ENCODE measurements around the gene TRAF3IP3.

TRAF3IP3 gene

DNA sequence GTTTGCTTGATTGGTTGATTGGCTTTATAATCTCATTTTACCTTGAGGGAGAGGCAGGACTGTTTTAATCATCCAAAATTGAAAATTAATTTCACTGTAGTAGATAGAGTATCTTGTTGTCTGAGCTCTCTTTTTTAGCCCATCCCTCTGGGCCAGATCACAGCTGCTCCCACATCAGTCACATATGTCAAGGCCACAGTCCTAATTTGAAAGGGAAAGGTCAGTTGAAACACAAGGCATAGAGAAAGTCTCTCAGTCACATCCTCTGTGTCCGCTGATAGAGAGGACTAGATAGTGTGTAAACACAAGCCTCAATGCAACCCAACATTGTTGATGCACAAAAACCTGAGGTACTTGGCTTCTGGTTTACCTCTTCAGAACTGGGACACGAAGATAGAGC, 21.7 kb downstream of the TRAF3IP3 start:
- no peak overlapping the region for H3K4me3 ChIP-seq (ENCODE audit: low read length)
- TF ChIP-seq, protein P1, sequence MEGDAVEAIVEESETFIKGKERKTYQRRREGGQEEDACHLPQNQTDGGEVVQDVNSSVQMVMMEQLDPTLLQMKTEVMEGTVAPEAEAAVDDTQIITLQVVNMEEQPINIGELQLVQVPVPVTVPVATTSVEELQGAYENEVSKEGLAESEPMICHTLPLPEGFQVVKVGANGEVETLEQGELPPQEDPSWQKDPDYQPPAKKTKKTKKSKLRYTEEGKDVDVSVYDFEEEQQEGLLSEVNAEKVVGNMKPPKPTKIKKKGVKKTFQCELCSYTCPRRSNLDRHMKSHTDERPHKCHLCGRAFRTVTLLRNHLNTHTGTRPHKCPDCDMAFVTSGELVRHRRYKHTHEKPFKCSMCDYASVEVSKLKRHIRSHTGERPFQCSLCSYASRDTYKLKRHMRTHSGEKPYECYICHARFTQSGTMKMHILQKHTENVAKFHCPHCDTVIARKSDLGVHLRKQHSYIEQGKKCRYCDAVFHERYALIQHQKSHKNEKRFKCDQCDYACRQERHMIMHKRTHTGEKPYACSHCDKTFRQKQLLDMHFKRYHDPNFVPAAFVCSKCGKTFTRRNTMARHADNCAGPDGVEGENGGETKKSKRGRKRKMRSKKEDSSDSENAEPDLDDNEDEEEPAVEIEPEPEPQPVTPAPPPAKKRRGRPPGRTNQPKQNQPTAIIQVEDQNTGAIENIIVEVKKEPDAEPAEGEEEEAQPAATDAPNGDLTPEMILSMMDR (IDR thresholded peaks at IDR 0.05; ENCODE audit: insufficient read depth, low read depth, low read length, missing control alignments), result no peak
- peak; percentile 43 for DNase-seq (ENCODE audit: low read depth)

DNA sequence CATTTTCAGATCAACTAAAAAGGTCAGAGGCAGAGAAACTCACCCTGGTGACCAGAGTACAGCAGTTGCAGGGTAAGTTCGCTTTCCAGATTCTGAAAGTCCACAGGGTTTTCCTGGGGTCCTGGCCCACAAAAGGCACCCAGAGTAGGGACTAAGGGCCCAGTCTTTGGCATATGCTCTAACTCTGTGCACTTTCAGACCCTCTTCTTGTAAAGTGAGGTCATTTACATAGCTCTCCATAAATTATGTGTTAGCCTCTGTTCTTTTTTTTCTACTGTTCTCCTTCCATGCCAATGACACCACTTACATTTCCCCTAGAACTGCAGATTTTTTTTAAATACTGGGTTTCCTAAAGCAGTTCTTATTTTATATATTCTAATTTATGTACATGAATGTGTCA, 22.2 kb downstream of the TRAF3IP3 start:
- TF ChIP-seq, protein P1 (IDR thresholded peaks at IDR 0.05; ENCODE audit: insufficient read depth, low read depth, low read length, missing control alignments), result no peak
- H3K4me3 ChIP-seq (ENCODE audit: low read length), result no peak overlapping the region
- DNase-seq (ENCODE audit: low read depth), result peak; percentile 39

DNA sequence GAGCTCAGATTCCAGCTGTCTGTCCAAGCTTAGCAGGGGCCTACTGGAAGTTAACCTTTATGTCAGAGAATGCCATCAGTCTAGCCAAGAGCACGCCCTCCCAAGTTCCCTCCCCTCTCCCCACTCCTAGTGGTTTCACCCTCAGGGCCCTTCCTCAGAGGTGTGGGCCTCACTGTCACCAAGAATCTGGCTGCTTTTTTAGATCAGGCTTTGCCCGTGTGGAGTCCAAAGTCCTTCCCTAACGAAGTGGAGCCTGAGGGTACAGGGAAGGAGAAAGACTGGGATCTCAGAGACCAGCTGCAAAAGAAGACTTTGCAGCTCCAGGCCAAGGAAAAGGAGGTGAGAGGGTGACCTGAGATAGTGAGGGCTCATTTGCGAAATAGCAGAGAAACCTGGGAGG, 24.4 kb downstream of the TRAF3IP3 start:
- peak; percentile 59 for DNase-seq (ENCODE audit: low read depth)
- TF ChIP-seq, protein P1 (IDR thresholded peaks at IDR 0.05; ENCODE audit: insufficient read depth, low read depth, low read length, missing control alignments), result no peak

DNA sequence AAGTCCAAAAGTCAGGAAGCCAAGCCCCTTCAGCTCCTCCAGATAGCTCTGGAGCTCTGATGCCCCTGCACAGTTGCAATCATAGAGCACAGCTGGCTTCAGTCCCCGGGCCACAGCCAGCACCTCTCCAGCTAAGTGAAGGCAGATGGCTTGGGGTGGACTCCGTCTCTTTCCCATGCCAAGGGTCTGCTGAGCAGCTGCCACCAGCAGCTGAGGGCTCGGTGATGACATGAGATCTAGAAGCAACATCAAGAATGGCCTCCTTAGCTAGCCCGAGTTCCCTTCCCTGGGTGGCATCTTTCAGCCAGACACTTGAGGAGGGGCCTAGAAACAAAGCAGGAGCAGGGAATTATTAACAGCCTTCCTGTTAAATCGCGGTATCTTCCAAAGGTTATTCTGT, 27.5 kb downstream of the TRAF3IP3 start:
- peak; percentile 50 for DNase-seq (ENCODE audit: low read depth)

More for the DNA sequence above, 24.4 kb downstream of the TRAF3IP3 start:
- H3K4me3 ChIP-seq (ENCODE audit: low read length), result no peak overlapping the region

DNA sequence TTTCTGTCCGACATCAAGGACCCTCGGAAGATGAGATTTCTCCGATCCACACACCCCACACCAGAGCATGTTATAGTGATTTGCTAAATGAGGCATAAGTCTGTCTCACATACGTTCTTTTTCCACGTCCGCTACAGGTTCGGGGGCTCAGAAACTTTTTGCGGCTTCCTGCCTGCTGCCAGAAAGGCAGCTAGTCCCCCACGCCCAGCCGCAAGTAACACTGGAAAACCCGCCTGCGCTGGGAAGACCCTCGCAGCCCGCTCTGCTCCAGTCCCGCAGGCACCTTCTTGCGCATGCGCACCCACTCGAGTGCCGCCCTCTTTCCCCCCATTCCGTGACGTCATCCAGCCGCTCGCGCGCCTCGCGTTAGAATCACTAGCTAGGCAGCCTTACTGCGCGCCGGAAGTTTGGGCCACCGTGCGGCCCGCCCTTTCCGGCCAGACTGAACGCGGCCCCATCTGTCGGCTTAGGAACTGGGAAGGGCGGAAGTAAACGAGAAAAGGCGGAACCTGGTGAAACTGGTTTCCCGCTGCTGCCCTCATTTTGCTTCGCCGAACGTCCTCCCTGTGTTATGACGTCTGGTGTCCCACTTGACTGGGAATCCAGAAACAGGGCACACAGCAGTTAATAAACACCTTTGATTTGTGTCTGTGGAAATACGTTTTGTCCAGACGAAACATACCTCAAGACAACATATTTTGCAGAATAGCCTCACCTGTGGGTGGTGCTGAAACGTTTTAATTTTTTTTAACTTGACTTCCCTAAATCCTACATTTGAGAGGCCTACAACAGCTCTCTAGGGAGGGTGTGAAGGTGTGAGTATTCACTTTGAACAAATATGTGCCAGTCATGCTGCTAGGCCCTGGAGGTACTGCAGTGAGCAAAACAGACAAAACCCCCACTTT, 28.7 kb downstream of the TRAF3IP3 start, which contains the start of gene C1orf74:
Gene C1orf74, minus strand, starts transcription at position 295 of the 905 bp plus-strand sequence. CDS start 925 bp downstream, outside the sequence.
- TF ChIP-seq, protein P1 (IDR thresholded peaks at IDR 0.05; ENCODE audit: insufficient read depth, low read depth, low read length, missing control alignments), result no peak
- H3K4me3 ChIP-seq (ENCODE audit: low read length), result peak within 1 kb of the TSS; percentile 73
- peak; percentile 93 for DNase-seq (ENCODE audit: low read depth)

More for the DNA sequence above, 27.5 kb downstream of the TRAF3IP3 start:
- peak overlapping the region; percentile 73 for H3K4me3 ChIP-seq (ENCODE audit: low read length)
- TF ChIP-seq, protein P1 (IDR thresholded peaks at IDR 0.05; ENCODE audit: insufficient read depth, low read depth, low read length, missing control alignments), result no peak

DNA sequence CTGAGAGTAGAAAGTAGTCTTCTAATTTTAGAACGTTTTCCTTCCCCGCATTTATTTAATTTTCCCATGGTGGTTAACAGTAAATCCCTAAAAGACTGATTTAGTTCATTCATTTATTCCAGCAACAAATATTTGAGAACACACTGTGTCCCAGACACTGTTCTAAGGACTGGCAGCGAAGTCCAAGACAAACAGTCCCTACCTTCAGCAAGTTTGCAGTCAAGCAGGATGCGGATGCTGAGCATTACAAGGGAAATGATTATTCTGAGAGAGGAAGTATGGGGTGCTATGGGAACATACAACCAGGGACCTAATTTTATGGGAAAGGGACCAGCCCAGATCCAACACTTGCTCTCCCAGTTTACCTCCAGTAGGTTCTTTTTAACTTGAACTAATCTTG, 29.7 kb downstream of the TRAF3IP3 start:
- TF ChIP-seq, protein P1 (IDR thresholded peaks at IDR 0.05; ENCODE audit: insufficient read depth, low read depth, low read length, missing control alignments), result no peak
- no peak for DNase-seq (ENCODE audit: low read depth)
- H3K4me3 ChIP-seq (ENCODE audit: low read length), result no peak overlapping the region

Data from epithelial cell of esophagus (primary cell).